T1000 (cell line): Measurements from ENCODE around the gene C1GALT1C1.
"Not testable (repeated sequence)": the region's sequence is repeated elsewhere in the genome, so short reads cannot be mapped to it uniquely, and the experiment has no call there.

Experiments
- DNase-seq: peaks from one replicate; lab custom pipeline; 2025; ENCODE audit warnings: mixed read lengths; lab: John Stamatoyannopoulos, UW

The C1GALT1C1 gene

GRCh38 chrX:120629667-120630537 lies at the start of gene C1GALT1C1:
TSS of gene C1GALT1C1 (minus strand) at chrX:120630054. CDS start at chrX:120627166, 2,888 bp downstream.
- DNase-seq, result peak; percentile 85

GRCh38 chrX:120677004-120677652 lies 47.3 kb upstream of the C1GALT1C1 start:
- DNase-seq, result no peak

- no peak for DNase-seq
Measured at GRCh38 chrX:120672841-120673530, 43.1 kb upstream of the C1GALT1C1 start.

- no peak for DNase-seq
Measured at GRCh38 chrX:120672389-120672788, 42.5 kb upstream of the C1GALT1C1 start.

- DNase-seq, result no peak
Measured at GRCh38 chrX:120671963-120672362, 42.1 kb upstream of the C1GALT1C1 start.

- no peak for DNase-seq
Measured at GRCh38 chrX:120668357-120668756, 38.5 kb upstream of the C1GALT1C1 start.

GRCh38 chrX:120664535-120664934 lies 34.7 kb upstream of the C1GALT1C1 start:
- DNase-seq, result not testable (repeated sequence)

- DNase-seq, result no peak
Measured at GRCh38 chrX:120664081-120664480, 34.2 kb upstream of the C1GALT1C1 start.

GRCh38 chrX:120662662-120663061 lies 32.8 kb upstream of the C1GALT1C1 start:
- DNase-seq, result no peak

GRCh38 chrX:120660637-120661036 lies 30.8 kb upstream of the C1GALT1C1 start:
- no peak for DNase-seq

GRCh38 chrX:120653000-120653399 lies 23.1 kb upstream of the C1GALT1C1 start:
- no peak for DNase-seq

- DNase-seq, result not testable (repeated sequence)
Measured at GRCh38 chrX:120652256-120652655, 22.4 kb upstream of the C1GALT1C1 start.

- no peak for DNase-seq
Measured at GRCh38 chrX:120647127-120647526, 17.3 kb upstream of the C1GALT1C1 start.

GRCh38 chrX:120642871-120643270 lies 13.0 kb upstream of the C1GALT1C1 start:
- no peak for DNase-seq

GRCh38 chrX:120638619-120639018 lies 8.8 kb upstream of the C1GALT1C1 start:
- DNase-seq, result no peak

GRCh38 chrX:120625371-120625770 lies 4.5 kb downstream of the C1GALT1C1 start:
- no peak for DNase-seq

- no peak for DNase-seq
Measured at GRCh38 chrX:120617996-120618630, 11.7 kb downstream of the C1GALT1C1 start.

GRCh38 chrX:120614816-120615215 lies 15.0 kb downstream of the C1GALT1C1 start:
- no peak for DNase-seq

- no peak for DNase-seq
Measured at GRCh38 chrX:120612086-120612485, 17.8 kb downstream of the C1GALT1C1 start.

- no peak for DNase-seq
Measured at GRCh38 chrX:120604361-120604782, 25.5 kb downstream of the C1GALT1C1 start.

- DNase-seq, result peak; percentile 57
Measured at GRCh38 chrX:120603707-120604360, 26.0 kb downstream of the C1GALT1C1 start, which contains the start of gene MCTS1. TSS of gene MCTS1 (plus strand) at chrX:120604101. CDS start at chrX:120604237, 136 bp downstream.
